ENCODE results near the gene ALOX12.

Gene ALOX12

DNA sequence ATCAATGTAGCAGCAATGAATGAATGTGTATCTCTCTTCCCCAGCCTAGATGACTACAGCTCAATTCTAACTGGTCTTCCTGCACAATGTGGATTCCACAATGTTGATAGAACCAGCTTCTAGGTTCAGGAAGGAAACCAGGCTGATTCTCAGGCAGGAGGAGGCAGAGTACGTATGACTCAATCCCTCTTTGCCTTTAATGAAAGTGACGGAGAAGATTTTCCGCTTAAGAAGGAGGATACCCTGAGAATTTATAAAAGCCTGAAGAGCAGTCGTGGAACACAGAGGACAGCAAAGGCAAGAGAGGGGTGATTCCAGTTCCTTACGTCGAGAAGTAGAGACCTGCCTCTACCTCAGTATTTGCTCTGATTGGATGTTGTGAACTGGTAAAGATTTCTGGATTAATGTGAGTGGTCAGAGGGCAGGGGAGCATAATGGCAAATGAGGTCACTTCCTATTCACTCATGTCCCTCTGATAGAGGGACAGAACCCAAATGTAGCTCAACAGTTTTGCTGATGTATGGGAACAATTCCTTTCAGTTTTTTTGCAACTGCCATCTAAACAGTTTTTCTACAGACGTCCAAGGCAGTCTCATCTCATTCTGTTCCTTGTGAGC lies 63.1 kb downstream of the ALOX12 start:
- Histone ChIP-seq H3F3A (ENCODE audit: low read depth) (no peaks in the 10 kb centered on the region), H3K27me3 (ENCODE audit: insufficient read depth, low read length, poor library complexity, severe bottlenecking) (no peaks in the 10 kb centered on the region), H3K4me2 (ENCODE audit: low read depth, low read length, poor library complexity, severe bottlenecking) (no peak overlapping the region), H3K9ac (ENCODE audit: low read depth, low read length, poor library complexity, severe bottlenecking) (no peak overlapping the region), H3K4me1 (ENCODE audit: insufficient read depth, low read length, poor library complexity, severe bottlenecking) (no peaks in the 10 kb centered on the region), H2AFZ (ENCODE audit: low read length) (no peak overlapping the region), H3K79me2 (ENCODE audit: insufficient read depth, low read length) (no peaks in the 10 kb centered on the region), H3K36me3 (ENCODE audit: insufficient read depth, low read length) (no peaks in the 10 kb centered on the region), H4K20me1 (ENCODE audit: insufficient read depth, low read length, poor library complexity, severe bottlenecking) (no peaks in the 10 kb centered on the region), H3K9me3 (ENCODE audit: insufficient read depth, low read depth, low read length) (no peaks in the 10 kb centered on the region), H3K4me3 (ENCODE audit: low read length, poor library complexity, severe bottlenecking) (no peak overlapping the region), H3K9me2 (replicated peaks; ENCODE audit: low read depth, low read length) (no peaks in the 10 kb centered on the region)
- TF ChIP-seq, protein P1, sequence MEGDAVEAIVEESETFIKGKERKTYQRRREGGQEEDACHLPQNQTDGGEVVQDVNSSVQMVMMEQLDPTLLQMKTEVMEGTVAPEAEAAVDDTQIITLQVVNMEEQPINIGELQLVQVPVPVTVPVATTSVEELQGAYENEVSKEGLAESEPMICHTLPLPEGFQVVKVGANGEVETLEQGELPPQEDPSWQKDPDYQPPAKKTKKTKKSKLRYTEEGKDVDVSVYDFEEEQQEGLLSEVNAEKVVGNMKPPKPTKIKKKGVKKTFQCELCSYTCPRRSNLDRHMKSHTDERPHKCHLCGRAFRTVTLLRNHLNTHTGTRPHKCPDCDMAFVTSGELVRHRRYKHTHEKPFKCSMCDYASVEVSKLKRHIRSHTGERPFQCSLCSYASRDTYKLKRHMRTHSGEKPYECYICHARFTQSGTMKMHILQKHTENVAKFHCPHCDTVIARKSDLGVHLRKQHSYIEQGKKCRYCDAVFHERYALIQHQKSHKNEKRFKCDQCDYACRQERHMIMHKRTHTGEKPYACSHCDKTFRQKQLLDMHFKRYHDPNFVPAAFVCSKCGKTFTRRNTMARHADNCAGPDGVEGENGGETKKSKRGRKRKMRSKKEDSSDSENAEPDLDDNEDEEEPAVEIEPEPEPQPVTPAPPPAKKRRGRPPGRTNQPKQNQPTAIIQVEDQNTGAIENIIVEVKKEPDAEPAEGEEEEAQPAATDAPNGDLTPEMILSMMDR (conservative IDR thresholded peaks at IDR 0.05; ENCODE audit: low read length) = no peak
- TF ChIP-seq EZH2phosphoT487 (IDR thresholded peaks at IDR 0.05; ENCODE audit: borderline replicate concordance) = no peak

All from Loucy (cell line).